HepG2 (cell line): ENCODE measurements around the gene TMEM164.

Experiments
- JUN ChIP-seq: sonication (generic); formaldehyde crosslinking; IDR thresholded peaks from 2 replicates; pipeline ENCODE4 v1.4.0; 2020; ENCODE audit warnings: mild to moderate bottlenecking, missing genetic modification reagents
- KDM3A ChIP-seq: IDR thresholded peaks from 2 replicates; pipeline ENCODE4 v1.6.1; 2018; ENCODE audit warnings: low read depth, missing compliant biosample characterization
- MEIS2 ChIP-seq: sonication (generic); formaldehyde crosslinking; IDR thresholded peaks from 2 replicates; pipeline ENCODE4 v1.9.0; 2021; ENCODE audit warnings: mild to moderate bottlenecking, missing genetic modification reagents
- POLR2AphosphoS5 ChIP-seq: IDR thresholded peaks from 2 replicates; pipeline ENCODE4 v1.6.1; 2012; ENCODE audit warnings: low read depth, low read length
- RAD21 ChIP-seq: fragments of 450-650 bp; formaldehyde crosslinking; IDR thresholded peaks from 2 replicates; pipeline ENCODE4 v1.5.0; 2020; ENCODE audit warnings: mild to moderate bottlenecking
- SIN3A ChIP-seq: IDR thresholded peaks from 2 replicates; pipeline ENCODE4 v1.6.1; 2011; ENCODE audit warnings: low read depth, mild to moderate bottlenecking, control low read depth, low read length, borderline replicate concordance
- SMARCC2 ChIP-seq: fragments of 450-650 bp; IDR thresholded peaks from 2 replicates; pipeline ENCODE4 v1.6.1; 2017; ENCODE audit warnings: antibody characterized with exemption, mild to moderate bottlenecking
- SUZ12 ChIP-seq: fragments of 150-350 bp; IDR thresholded peaks from 2 replicates; pipeline ENCODE4 v1.6.1; 2014; ENCODE audit warnings: low read depth, low read length
- THYN1 ChIP-seq: sonication (generic); formaldehyde crosslinking; IDR thresholded peaks from 2 replicates; pipeline ENCODE4 v1.8.1; 2023; ENCODE audit warnings: low read depth, mild to moderate bottlenecking, moderate library complexity, missing genetic modification reagents, borderline replicate concordance
- ZBTB43 ChIP-seq: sonication (generic); formaldehyde crosslinking; conservative IDR thresholded peaks from 2 replicates; pipeline ENCODE4 v1.4.0; 2020; ENCODE audit warnings: missing genetic modification reagents
- TF ChIP-seq, protein P1 (sequence below): sonication (generic); formaldehyde crosslinking; IDR thresholded peaks from 2 replicates; pipeline ENCODE4 v1.4.0; 2020; ENCODE audit warnings: mild to moderate bottlenecking, missing genetic modification reagents
- TF ChIP-seq, protein P2 (sequence below): sonication (generic); formaldehyde crosslinking; IDR thresholded peaks from 2 replicates; pipeline ENCODE4 v1.5.0; 2020; ENCODE audit warnings: mild to moderate bottlenecking, missing genetic modification reagents, moderate library complexity

DNA sequence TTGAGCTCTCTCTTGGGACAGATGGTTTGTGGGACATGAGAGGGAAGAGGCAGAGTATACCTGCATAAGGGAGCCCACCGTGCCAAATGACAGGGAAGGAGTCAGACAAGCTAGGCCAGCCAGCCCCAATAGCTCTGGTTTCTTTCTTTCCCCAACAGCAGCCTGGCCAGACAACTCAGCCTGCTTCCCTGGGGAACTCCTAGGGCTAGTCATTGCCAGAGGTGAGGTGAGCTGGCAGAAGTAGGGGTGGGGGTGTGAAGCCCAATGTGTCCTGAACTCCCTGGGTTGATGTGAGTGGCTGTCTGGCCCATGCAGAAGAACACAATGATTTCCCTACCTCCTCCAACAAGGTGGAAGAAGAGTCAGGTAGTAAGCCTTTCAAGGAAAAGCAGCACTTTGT is 179.4 kb downstream of the TMEM164 start:
- TF ChIP-seq SIN3A (no peak), JUN (no peak), THYN1 (CRISPR knock-in tag) (no peak), SMARCC2 (no peak), POLR2AphosphoS5 (no peak), KDM3A (CRISPR knock-in tag) (no peak), MEIS2 (no peak), RAD21 (no peak), SUZ12 (no peak), ZBTB43 (CRISPR knock-in tag) (no peak)
- TF ChIP-seq, protein P1, sequence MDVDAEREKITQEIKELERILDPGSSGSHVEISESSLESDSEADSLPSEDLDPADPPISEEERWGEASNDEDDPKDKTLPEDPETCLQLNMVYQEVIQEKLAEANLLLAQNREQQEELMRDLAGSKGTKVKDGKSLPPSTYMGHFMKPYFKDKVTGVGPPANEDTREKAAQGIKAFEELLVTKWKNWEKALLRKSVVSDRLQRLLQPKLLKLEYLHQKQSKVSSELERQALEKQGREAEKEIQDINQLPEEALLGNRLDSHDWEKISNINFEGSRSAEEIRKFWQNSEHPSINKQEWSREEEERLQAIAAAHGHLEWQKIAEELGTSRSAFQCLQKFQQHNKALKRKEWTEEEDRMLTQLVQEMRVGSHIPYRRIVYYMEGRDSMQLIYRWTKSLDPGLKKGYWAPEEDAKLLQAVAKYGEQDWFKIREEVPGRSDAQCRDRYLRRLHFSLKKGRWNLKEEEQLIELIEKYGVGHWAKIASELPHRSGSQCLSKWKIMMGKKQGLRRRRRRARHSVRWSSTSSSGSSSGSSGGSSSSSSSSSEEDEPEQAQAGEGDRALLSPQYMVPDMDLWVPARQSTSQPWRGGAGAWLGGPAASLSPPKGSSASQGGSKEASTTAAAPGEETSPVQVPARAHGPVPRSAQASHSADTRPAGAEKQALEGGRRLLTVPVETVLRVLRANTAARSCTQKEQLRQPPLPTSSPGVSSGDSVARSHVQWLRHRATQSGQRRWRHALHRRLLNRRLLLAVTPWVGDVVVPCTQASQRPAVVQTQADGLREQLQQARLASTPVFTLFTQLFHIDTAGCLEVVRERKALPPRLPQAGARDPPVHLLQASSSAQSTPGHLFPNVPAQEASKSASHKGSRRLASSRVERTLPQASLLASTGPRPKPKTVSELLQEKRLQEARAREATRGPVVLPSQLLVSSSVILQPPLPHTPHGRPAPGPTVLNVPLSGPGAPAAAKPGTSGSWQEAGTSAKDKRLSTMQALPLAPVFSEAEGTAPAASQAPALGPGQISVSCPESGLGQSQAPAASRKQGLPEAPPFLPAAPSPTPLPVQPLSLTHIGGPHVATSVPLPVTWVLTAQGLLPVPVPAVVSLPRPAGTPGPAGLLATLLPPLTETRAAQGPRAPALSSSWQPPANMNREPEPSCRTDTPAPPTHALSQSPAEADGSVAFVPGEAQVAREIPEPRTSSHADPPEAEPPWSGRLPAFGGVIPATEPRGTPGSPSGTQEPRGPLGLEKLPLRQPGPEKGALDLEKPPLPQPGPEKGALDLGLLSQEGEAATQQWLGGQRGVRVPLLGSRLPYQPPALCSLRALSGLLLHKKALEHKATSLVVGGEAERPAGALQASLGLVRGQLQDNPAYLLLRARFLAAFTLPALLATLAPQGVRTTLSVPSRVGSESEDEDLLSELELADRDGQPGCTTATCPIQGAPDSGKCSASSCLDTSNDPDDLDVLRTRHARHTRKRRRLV (CRISPR knock-in tag) = no peak
- TF ChIP-seq, protein P2, sequence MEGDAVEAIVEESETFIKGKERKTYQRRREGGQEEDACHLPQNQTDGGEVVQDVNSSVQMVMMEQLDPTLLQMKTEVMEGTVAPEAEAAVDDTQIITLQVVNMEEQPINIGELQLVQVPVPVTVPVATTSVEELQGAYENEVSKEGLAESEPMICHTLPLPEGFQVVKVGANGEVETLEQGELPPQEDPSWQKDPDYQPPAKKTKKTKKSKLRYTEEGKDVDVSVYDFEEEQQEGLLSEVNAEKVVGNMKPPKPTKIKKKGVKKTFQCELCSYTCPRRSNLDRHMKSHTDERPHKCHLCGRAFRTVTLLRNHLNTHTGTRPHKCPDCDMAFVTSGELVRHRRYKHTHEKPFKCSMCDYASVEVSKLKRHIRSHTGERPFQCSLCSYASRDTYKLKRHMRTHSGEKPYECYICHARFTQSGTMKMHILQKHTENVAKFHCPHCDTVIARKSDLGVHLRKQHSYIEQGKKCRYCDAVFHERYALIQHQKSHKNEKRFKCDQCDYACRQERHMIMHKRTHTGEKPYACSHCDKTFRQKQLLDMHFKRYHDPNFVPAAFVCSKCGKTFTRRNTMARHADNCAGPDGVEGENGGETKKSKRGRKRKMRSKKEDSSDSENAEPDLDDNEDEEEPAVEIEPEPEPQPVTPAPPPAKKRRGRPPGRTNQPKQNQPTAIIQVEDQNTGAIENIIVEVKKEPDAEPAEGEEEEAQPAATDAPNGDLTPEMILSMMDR (CRISPR knock-in tag) = no peak
